Urothelium cell line (cell line): ENCODE measurements around the gene PCBP3.

ENCODE experiments used
- DNase-seq: peaks from one replicate; pipeline ENCODE4 v3.0.0; 2011; ENCODE audit warnings: low spot score, mixed read lengths
- FAIRE-seq: peaks from 2 replicates; lab custom pipeline; 2011; peaks lifted over from hg19 to GRCh38; lab: Jason Lieb, UNC

PCBP3 gene

DNA sequence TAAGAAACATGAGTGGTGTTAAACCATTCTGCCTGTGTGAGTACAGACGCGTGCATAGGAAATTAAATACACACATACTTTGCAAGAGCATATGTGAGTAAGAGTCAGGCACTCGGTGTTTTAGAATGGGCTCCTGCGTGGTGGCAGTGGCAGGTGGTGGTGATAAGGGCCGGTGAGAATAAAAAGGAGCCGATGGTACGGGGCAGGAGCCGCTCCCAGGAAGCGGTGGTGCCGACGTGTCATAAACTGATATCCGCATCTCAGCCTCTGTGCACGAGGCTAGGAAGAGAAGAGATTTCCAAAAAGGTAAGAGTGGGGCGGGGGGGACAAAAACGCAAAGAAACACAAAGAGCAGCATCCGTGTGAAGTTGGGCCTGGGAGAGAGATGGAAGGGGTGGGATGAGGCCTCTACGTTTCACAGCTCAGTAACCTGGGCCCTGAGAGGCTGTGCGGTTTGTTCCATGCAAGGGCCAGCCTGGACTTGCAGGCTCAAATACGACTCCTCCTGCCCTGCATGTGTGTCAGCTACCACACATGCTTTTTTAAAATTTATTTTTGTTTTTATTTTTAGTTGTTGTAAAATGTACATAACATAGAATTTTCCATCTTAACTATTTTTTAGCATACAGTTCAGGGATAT, 210.3 kb downstream of the PCBP3 start:
- no peak for FAIRE-seq
- no peak for DNase-seq

DNA sequence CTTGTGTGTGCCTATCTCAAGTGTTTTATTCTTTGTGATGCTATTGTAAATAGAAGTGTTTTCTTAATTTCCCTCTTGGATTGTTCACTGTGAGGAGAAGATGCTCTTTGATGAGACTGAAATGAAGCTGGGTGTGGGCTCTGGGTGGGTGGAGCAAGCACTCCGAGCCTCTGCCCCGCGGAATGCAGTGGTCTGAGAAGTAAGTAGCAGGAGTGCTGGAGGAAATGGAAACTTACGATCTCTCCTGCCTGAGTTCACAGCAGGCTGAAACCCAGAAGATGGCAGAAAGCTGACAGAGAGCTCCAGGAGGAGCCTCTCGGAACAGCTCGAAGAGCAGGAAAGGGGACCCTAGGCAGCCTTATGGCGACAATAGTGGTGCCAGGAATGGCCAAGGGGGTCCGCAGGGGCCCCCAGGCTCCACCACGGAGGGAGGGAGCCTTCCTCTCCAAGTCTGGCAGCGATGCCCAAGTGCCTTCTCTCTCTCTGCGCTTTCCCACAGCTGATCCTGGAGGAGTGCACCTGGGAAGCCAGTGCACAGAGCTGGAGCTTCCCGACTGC, 211.2 kb downstream of the PCBP3 start:
- DNase-seq (no peak), FAIRE-seq (no peak)

- DNase-seq (no peak), FAIRE-seq (no peak)
Observed at GRCh38 chr21:45855248-45855811, 211.8 kb downstream of the PCBP3 start.

DNA sequence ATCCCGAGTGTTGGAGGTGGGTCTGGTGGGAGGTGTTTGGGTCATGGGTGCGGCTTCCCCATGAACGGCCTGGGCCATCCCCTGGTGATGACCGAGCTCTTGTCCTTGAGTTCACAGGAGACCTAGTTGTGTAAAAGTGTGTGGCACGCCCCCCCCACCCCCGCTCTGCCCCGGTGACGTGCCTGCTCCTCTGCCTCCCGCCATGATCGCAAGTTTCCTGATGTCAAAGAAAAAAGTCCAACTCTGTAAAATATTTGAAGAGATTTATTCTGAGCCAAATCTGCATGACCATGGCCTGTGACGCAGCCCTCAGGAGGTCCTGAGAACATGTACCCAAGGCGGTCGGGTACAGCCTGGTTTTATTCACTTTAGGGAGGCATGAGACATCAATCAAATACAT, 212.9 kb downstream of the PCBP3 start:
- DNase-seq (no peak), FAIRE-seq (no peak)

DNA sequence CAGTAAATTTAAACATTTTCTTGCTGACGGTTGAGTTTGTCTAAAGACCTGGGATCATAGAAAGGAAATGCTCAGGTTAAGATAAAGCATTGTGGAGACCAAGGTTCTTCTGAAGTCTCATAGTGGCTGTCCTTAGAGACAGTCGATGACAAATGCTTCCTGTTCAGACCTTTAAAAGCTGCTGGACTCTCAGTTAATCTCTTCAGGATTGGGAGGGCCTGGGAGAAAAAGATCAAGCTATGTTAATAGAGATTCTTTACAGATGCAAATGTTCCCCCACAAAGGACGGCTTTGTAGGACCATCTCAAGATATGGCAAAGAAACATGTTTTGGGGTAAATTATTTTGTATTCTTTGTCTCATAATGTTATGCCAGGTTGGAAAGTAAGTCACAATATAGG, 213.4 kb downstream of the PCBP3 start:
- DNase-seq (no peak), FAIRE-seq (no peak)

GRCh38 chr21:45857761-45858160, 214.2 kb downstream of the PCBP3 start:
- FAIRE-seq (no peak), DNase-seq (no peak)

DNA sequence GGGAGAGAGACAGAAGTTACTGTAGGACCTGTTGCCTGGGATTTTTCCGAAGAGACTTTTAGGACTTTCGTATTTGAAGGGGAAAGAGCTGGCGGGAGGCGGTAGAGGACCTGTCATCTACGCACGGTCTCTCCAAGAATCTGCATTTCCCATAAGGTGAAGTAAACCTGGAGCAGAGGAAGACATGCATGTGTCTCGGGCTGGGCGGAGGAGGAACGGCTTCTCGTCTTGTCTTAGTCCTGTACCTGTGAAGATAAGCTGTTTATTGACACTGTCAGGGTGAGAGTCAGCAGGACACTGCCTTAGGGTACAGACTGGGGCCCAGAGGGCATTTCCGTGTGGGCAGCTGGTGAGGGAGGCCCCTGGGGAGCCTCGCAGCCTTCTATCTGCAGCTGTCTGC, 214.7 kb downstream of the PCBP3 start:
- FAIRE-seq (no peak), DNase-seq (no peak)

- no peak for FAIRE-seq
- DNase-seq: no peak
Observed at GRCh38 chr21:45859041-45859761, 215.7 kb downstream of the PCBP3 start.

- FAIRE-seq: no peak
Observed at GRCh38 chr21:45859762-45860357, 216.3 kb downstream of the PCBP3 start.

GRCh38 chr21:45860493-45861155, 217.1 kb downstream of the PCBP3 start:
- no peak for DNase-seq
- FAIRE-seq: no peak

More at GRCh38 chr21:45859762-45860357, 216.3 kb downstream of the PCBP3 start:
- DNase-seq: no peak

GRCh38 chr21:45861156-45861870, 217.8 kb downstream of the PCBP3 start:
- DNase-seq (no peak), FAIRE-seq (peak; percentile 20)

GRCh38 chr21:45862543-45863207, 219.2 kb downstream of the PCBP3 start:
- no peak for DNase-seq
- FAIRE-seq: no peak

GRCh38 chr21:45863267-45863666, 219.7 kb downstream of the PCBP3 start:
- FAIRE-seq: no peak

DNA sequence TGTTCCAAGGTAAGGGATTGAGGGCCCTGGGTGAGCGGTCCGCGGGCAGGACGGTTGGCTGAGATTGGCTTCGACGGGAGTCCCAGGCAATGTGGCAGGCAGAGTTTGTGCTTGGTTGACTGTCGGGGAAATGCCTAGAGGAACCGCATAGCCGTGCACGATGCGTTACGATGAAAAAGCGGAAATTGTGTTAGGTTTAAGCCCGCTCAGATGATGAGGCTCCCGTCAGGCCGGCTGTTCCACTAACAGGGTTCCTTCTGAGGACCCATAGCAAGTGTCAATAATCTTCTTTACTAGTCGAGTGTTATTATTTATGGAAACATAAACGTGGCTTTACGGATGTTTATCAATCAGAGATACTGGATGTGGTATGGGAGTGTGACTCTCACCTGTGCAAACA, 220.2 kb downstream of the PCBP3 start:
- no peak for DNase-seq
- no peak for FAIRE-seq

More at GRCh38 chr21:45863267-45863666, 219.7 kb downstream of the PCBP3 start:
- no peak for DNase-seq

DNA sequence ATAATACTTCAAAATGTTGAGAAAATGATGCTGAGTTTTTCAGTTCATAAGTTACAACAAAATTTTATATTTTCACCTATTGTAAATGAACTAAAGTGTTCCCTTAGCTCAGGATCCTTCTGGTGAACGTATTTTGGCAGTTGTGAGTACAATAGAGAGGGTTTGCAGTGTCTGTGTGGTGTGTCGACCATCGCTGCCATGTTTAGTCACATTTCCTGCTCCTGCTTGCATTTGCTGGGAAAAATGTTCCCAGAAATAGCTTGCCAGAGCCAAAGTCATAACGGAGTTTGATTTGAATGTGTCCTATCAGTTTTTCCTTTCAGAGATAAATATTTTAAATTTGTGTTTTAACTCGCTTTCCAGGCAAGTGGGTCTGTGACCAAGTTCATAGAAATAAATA, 220.9 kb downstream of the PCBP3 start:
- DNase-seq: no peak
- no peak for FAIRE-seq

- DNase-seq: peak; percentile 70
- no peak for FAIRE-seq
Observed at GRCh38 chr21:45865106-45865835, 221.7 kb downstream of the PCBP3 start.

- DNase-seq: no peak
- FAIRE-seq: peak; percentile 61
Observed at GRCh38 chr21:45866551-45866950, 223.0 kb downstream of the PCBP3 start.

GRCh38 chr21:45867041-45867666, 223.6 kb downstream of the PCBP3 start:
- FAIRE-seq (no peak), DNase-seq (no peak)

DNA sequence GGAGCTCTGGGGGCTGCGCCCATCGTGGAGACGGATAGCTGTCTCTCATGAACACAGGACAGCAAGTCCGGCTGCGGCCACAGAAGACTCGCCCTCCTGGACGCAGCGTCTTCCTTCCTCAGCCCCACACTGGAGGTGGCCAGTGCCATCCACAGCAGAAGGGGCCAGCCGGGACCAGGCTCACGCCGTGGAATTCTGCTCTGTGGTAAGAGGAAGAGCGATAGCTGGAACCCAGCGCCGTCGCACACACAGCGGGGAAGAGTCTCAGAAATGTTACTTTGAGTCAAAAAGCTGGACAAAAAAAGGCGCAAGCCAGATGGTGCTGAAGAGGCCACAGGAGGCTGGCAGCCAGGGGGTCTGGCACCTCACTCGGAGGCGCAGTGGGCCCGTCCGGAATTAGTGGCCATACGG, 224.2 kb downstream of the PCBP3 start:
- DNase-seq (no peak), FAIRE-seq (no peak)
